Dermis blood vessel endothelial cell (primary cell): ENCODE measurements around the gene ADAMTS18. TPM values are rescaled to one million over a fixed set of nuclear protein-coding genes. Genes with fewer than 3 reads are reported as not detected.
A peak's percentile ranks its signal among the peaks of the same experiment; 100 is the strongest.
"Not testable (repeated sequence)": the region's sequence is repeated elsewhere in the genome, so short reads cannot be mapped to it uniquely, and the experiment has no call there.

Experiments used
- DNase-seq: peaks from one replicate; pipeline ENCODE4 v3.0.0; 2010
- total RNA-seq: library from RNA; depleted of rRNA; stranded (reverse); fragments of >200 nt; gene quantifications from 2 replicates; pipeline ENCODE4 v1.2.3, GENCODE V29; 2014

Gene ADAMTS18
- total RNA-seq, 1 donor from 2014 or later: 89.3 TPM

GRCh38 chr16:77279316-77279715, 155.5 kb downstream of the ADAMTS18 start:
- not testable (repeated sequence) for DNase-seq

GRCh38 chr16:77277571-77277970, 157.3 kb downstream of the ADAMTS18 start:
- no peak for DNase-seq

- no peak for DNase-seq
Measured at GRCh38 chr16:77277141-77277540, 157.7 kb downstream of the ADAMTS18 start.

GRCh38 chr16:77276661-77277060, 158.2 kb downstream of the ADAMTS18 start:
- peak; percentile 17 for DNase-seq

DNA sequence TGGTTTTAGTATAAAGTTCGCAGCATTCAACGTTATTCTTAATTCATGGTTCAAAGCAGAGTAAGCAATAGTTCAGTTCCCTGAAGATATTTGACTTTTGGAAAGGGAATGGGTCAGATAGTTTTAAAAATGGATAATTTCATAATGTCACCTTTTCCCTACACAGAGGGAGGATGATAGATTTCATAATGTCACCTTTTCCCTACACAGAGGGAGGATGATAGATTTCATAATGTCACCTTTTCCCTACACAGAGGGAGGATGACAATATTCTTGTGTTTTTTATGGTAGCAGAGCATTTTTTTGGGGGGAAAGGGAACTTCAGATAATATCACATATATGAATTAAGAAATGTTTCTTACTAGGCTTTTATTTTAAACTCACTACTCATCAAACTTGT, 159.5 kb downstream of the ADAMTS18 start:
- DNase-seq: not testable (repeated sequence)

DNA sequence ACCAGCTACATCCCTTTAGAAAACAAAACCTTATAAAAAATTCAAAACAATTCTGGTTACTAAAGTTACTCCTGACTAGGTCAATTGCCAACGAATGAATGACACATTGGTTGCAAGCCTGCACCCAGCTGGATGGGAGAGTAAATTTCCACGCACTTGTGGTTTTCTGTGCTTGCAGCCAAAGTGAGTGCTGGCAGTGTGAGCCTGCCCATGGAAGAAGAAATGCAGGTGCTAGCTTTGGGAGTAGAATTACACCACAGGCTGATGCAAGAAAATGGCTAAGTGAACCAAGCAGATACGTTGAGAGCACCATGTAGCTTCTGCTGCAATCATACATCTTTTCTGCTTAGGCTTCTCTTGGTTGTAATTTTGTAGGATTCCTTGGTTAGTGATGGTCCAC, 161.0 kb downstream of the ADAMTS18 start:
- DNase-seq: no peak

- no peak for DNase-seq
Measured at GRCh38 chr16:77271532-77272426, 163.1 kb downstream of the ADAMTS18 start.

DNA sequence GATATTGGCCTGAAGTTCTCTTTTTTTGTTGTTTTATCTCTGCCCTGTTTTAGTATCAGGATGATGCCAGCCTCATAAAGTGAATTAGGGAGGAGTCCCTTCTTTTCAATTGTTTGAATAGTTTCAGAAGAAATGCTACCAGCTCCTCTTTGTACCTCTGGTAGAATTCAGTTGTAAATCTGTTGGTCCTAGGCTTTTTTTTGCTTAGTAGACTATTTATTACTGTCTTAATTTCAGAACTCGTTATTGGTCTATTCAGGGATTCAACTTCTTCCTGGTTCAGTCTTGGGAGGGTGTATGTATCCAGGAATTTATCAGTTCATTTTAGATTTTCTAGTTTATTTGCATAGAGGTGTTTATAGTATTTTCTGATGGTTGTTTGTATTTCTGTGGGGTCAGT, 168.6 kb downstream of the ADAMTS18 start:
- not testable (repeated sequence) for DNase-seq

DNA sequence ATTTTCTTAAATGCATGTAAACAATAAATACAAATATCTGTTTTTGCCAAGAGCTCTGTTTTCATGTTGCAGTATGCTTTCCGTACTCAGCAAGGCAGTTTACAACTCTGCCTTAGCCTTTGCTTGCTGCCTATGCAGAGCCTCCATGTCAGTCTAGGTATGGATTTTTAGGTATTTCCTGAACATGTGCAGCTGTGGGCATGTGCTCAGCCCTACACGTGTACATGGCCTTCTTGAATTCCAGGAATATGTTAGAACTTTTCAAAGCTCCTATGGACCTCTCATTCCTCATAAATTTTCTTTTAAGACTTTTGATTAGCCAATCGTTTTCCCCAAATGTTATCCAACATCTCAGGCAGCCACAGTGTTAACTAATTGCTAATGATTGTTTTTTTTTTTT, 171.9 kb downstream of the ADAMTS18 start:
- DNase-seq: no peak

DNA sequence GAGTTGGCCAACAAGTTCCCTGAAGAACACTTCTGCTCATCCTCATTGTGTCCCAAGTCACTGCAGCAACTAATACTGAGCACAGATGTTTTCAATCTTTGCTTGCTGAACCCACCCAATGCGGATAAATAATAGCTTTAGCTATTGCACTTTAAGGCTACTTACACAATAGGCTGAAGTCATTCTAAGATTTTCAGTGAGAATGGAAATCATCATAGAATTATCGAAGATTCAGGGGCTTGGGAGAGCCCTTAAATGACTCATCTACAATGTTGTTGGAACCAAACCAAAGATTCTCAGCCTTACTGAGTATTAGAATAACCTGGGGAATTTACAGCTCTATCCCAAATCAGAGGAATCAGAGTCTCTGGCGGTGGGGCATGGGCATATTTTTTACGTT, 184.4 kb downstream of the ADAMTS18 start:
- no peak for DNase-seq

GRCh38 chr16:77246150-77246549, 188.7 kb downstream of the ADAMTS18 start:
- no peak for DNase-seq

DNA sequence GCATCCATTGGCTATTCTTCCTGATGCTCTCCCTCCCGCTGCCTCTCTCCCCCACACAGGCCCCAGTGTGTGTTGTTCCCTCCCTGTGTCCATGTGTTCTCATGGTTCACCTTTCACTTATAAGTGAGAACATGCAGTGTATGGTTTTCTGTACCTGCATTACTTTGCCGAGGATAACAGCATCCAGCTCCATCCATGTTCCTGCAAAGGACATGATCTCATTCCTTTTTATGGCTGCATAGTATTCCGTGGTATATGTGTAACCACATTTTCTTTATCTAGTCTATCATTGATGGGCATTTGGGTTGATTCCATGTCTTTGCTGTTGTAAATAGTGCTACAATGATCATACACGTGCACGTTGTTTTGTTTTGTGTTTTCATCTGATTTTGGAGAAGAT, 192.4 kb downstream of the ADAMTS18 start:
- DNase-seq: not testable (repeated sequence)

GRCh38 chr16:77238593-77238992, 196.2 kb downstream of the ADAMTS18 start:
- no peak for DNase-seq

- peak; percentile 93 for DNase-seq
Measured at GRCh38 chr16:77236063-77236511, 198.7 kb downstream of the ADAMTS18 start.

DNA sequence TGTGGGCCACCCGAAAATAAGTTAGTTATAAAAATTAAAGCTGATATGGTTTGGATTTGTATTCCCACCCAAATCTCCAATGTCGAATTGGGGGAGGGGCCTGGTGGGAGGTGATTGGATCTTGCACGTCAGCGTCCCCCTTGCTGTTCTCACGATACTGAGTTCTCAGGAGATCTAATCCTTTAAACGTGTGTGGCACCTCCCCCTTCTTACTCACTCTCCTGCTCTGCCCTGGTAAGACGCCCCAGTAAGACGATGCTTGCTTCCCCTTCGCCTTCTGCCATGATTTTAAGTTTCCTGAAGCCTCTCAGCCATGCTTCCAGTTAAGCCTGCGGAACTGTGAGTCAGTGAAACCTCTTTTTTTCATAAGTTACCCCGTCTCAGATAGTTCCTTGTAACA, 200.2 kb downstream of the ADAMTS18 start:
- DNase-seq: peak; percentile 59

DNA sequence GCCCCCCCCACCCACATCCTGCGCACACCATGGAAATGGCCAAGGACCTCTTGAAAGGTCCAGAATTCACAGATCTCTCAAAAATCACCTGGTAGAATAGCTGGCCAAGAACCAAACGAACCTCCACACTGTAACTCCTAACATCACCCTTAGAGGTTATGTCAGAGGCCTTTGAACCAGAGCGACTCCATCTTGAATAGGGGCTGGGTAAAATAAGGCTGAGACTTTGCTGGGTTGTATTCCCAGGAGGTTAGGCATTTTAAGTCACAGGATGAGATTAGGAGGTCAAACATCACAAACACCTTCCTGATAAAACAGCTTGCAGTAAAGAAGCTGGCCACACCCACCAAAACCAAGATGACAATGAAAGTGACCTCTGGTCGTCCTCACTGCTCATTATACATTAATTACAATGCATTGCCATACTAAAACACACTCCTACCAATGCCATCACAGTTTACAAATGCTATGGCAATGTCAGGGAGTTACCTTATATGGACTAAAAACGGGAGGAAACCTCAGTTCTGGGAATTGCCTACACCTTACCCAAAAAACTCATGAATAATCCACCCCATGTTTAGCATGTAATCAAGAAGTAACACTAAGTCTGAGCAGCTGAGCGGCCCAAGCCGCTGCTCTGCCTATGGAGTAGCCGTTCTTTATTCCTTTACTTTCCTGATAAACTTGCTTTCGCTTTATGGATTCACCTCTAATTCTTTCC, 200.9 kb downstream of the ADAMTS18 start:
- no peak for DNase-seq

Other genes with a start within 250 kb of the ADAMTS18 start
- 11.1 and 14.8 TPM in 2 replicates for gene MON1B, start 243.8 kb downstream of the ADAMTS18 start, total RNA-seq
- gene SYCE1L, start 235.6 kb downstream of the ADAMTS18 start, total RNA-seq: 3.0 and 3.4 TPM in 2 replicates